Panc1 (cell line): ENCODE data around the gene PTPRK. TPM values are rescaled to one million over a fixed set of nuclear protein-coding genes. Genes with fewer than 3 reads are reported as not detected.

Experiments
- ATAC-seq: fragments of 200-7000 bp; cut with Tn5 transposase; 2 replicates; pipeline ENCODE4 v1.9.1; 2020; ENCODE audit warnings: mild to moderate bottlenecking, moderate library complexity
- BruUV-seq: library from RNA; stranded (reverse); fragments of 400-500 nt; replicated peaks from 2 replicates; lab custom pipeline; 2021; lab: Mats Ljungman, UMichigan
- CTCF ChIA-PET: fragments of 300-600 bp; sonication (Branson Sonifier 250); formaldehyde crosslinking; loops from one replicate; lab custom pipeline; 2022; ENCODE audit warnings: antibody characterized with exemption; lab: Charles Lee
- POLR2A ChIA-PET: fragments of 300-600 bp; sonication (Branson Sonifier 250); formaldehyde crosslinking; loops from one replicate; lab custom pipeline; 2022; ENCODE audit warnings: antibody characterized with exemption; lab: Charles Lee
- DNase-seq: peaks from one replicate; pipeline ENCODE4 v3.0.0-alpha.2; 2010; ENCODE audit warnings: low read depth, low spot score
- H3K27ac ChIP-seq: 2 replicates; pipeline ENCODE4 v1.5.1; 2011; ENCODE audit warnings: mild to moderate bottlenecking, low read length, inconsistent platforms
- H3K27me3 ChIP-seq: fragments of 200-500 bp; sonication (Bioruptor generic); 2 replicates; pipeline ENCODE4 v1.6.0; 2014; ENCODE audit warnings: low read length, inconsistent platforms; ENCODE audit not compliant: control insufficient read depth, insufficient read depth
- H3K36me3 ChIP-seq: fragments of 200-500 bp; sonication (Bioruptor generic); 2 replicates; pipeline ENCODE4 v1.5.1; 2014; ENCODE audit warnings: inconsistent platforms, mild to moderate bottlenecking, low read length, moderate library complexity; ENCODE audit not compliant: control insufficient read depth, insufficient read depth
- H3K4me1 ChIP-seq: 2 replicates; pipeline ENCODE4 v1.5.1; 2011; ENCODE audit warnings: inconsistent platforms, mild to moderate bottlenecking, low read length, moderate library complexity; ENCODE audit not compliant: control insufficient read depth, insufficient read depth
- H3K4me3 ChIP-seq, 2 experiments: 2 replicates each; pipeline ENCODE4 v1.5.1; 2011 to 2012; ENCODE audit warnings: low read depth in 2 of 2, low read length in 2 of 2, mild to moderate bottlenecking in 2 of 2, inconsistent platforms in 1 of 2, moderate library complexity in 1 of 2
- H3K9me3 ChIP-seq: fragments of 200-500 bp; sonication (Bioruptor generic); 2 replicates; pipeline ENCODE4 v1.5.1; 2014; ENCODE audit warnings: low read depth, mild to moderate bottlenecking, inconsistent platforms, low read length, moderate library complexity; ENCODE audit not compliant: control insufficient read depth, insufficient read depth
- CTCF ChIP-seq: fragments of 450-650 bp; IDR thresholded peaks from 2 replicates; pipeline ENCODE4 v1.5.1; 2017; ENCODE audit warnings: mild to moderate bottlenecking
- POLR2AphosphoS5 ChIP-seq: IDR thresholded peaks from 2 replicates; pipeline ENCODE4 v1.6.1; 2012; ENCODE audit warnings: mild to moderate bottlenecking, low read depth, low read length, moderate library complexity
- REST ChIP-seq, 2 experiments: IDR thresholded peaks; 2 replicates each; pipeline ENCODE4 v1.6.1; 2011 to 2012; ENCODE audit warnings: low read depth in 2 of 2, control low read depth in 1 of 2, low read length in 1 of 2, mild to moderate bottlenecking in 1 of 2, moderate library complexity in 1 of 2; ENCODE audit not compliant: insufficient read depth in 1 of 2
- SIN3A ChIP-seq: IDR thresholded peaks from 2 replicates; pipeline ENCODE4 v1.6.1; 2012; ENCODE audit warnings: low read depth, mild to moderate bottlenecking, low read length, moderate library complexity, borderline replicate concordance; ENCODE audit not compliant: insufficient read depth
- TCF7L2 ChIP-seq: IDR thresholded peaks from 2 replicates; pipeline ENCODE4 v1.6.1; 2011; ENCODE audit warnings: mild to moderate bottlenecking, low read depth, low read length, inconsistent platforms
- in situ Hi-C: cut with HindIII; loops from 2 replicates; pipeline ENCODE4 v1.10.0; 2016; ENCODE audit warnings: low sequenced_read_pairs, low pct_unique_long_range_greater_than_20kb
- intact Hi-C: fragments of 100-400 bp; cut with micrococcal nuclease; formaldehyde crosslinking; loops from one replicate; pipeline ENCODE4 v1.10.0; 2022; ENCODE audit not compliant: unreplicated experiment
- total RNA-seq: library from RNA; stranded (reverse); gene quantifications from one replicate; pipeline ENCODE4 v1.2.1, GENCODE V29; 2021; ENCODE audit not compliant: unreplicated experiment

The PTPRK gene
- total RNA-seq, 1 experiment from 2014 or later: 61.8 TPM

- H3K27me3 ChIP-seq: no peaks in the 10 kb centered on the region
- no peaks in the 10 kb centered on the region for H3K36me3 ChIP-seq
- H3K4me1 ChIP-seq: no peaks in the 10 kb centered on the region; the same call in 1 of the 2 replicates
- in situ Hi-C loops (no loop called here), intact Hi-C loops (no loop called here)
- ChIA-PET CTCF (no interaction called here), POLR2A (no interaction called here)
- H3K27ac ChIP-seq: no peak overlapping the region
- no peak overlapping the region for H3K4me3 ChIP-seq
- ATAC-seq (no peak), DNase-seq (no peak)
- BruUV-seq: no TSS peak
- no peak for TF ChIP-seq POLR2AphosphoS5
- no peak for TF ChIP-seq TCF7L2
- peaks cover 6% of the 10 kb centered on the region; the same call in 1 of the 2 replicates for H3K9me3 ChIP-seq
Observed at GRCh38 chr6:128422871-128423270, 97.5 kb downstream of the PTPRK start.

GRCh38 chr6:128422200-128422599 lies 98.2 kb downstream of the PTPRK start:
- no peak for DNase-seq
- H3K9me3 ChIP-seq: peaks cover 6% of the 10 kb centered on the region; the same call in 1 of the 2 replicates
- H3K36me3 ChIP-seq: no peaks in the 10 kb centered on the region
- in situ Hi-C loops: no loop called here
- ATAC-seq: no peak
- ChIA-PET POLR2A (no interaction called here), CTCF (no interaction called here)
- no TSS peak for BruUV-seq
- no peak for TF ChIP-seq REST (IDR thresholded peaks at IDR 0.05; ENCODE audit: insufficient read depth in 1 of 2, low read depth in 2 of 2, low read length in 1 of 2)
- no peak for TF ChIP-seq POLR2AphosphoS5
- no peak for TF ChIP-seq SIN3A
- no peak for TF ChIP-seq CTCF
- no peak for TF ChIP-seq TCF7L2
- no peaks in the 10 kb centered on the region; the same call in 1 of the 2 replicates for H3K4me1 ChIP-seq
- intact Hi-C loops: no loop called here
- no peak overlapping the region for H3K27ac ChIP-seq
- no peak overlapping the region for H3K4me3 ChIP-seq
- H3K27me3 ChIP-seq: no peaks in the 10 kb centered on the region

GRCh38 chr6:128421788-128422187 lies 98.6 kb downstream of the PTPRK start:
- H3K9me3 ChIP-seq: peaks cover 6% of the 10 kb centered on the region; the same call in 1 of the 2 replicates
- no peaks in the 10 kb centered on the region for H3K36me3 ChIP-seq
- CTCF ChIA-PET: no interaction called here
- ATAC-seq: no peak
- no peak overlapping the region for H3K4me3 ChIP-seq
- H3K27ac ChIP-seq: no peak overlapping the region
- POLR2A ChIA-PET: no interaction called here
- no peaks in the 10 kb centered on the region; the same call in 1 of the 2 replicates for H3K4me1 ChIP-seq
- TF ChIP-seq TCF7L2 (no peak), SIN3A (no peak), CTCF (no peak), REST (IDR thresholded peaks at IDR 0.05; ENCODE audit: insufficient read depth in 1 of 2, low read depth in 2 of 2, low read length in 1 of 2) (no peak), POLR2AphosphoS5 (no peak)
- H3K27me3 ChIP-seq: no peaks in the 10 kb centered on the region
- in situ Hi-C loops: no loop called here
- no TSS peak for BruUV-seq
- DNase-seq: no peak
- intact Hi-C loops: no loop called here
